Measurements from ENCODE around the gene EFS. TPM values are rescaled to one million over a fixed set of nuclear protein-coding genes. Genes with fewer than 3 reads are reported as not detected.
A peak's percentile ranks its signal among the peaks of the same experiment; 100 is the strongest.

The EFS gene
- total and polyA plus RNA-seq, 8 donors, result 15.8 to 64.1 (median 46.9) TPM

DNA sequence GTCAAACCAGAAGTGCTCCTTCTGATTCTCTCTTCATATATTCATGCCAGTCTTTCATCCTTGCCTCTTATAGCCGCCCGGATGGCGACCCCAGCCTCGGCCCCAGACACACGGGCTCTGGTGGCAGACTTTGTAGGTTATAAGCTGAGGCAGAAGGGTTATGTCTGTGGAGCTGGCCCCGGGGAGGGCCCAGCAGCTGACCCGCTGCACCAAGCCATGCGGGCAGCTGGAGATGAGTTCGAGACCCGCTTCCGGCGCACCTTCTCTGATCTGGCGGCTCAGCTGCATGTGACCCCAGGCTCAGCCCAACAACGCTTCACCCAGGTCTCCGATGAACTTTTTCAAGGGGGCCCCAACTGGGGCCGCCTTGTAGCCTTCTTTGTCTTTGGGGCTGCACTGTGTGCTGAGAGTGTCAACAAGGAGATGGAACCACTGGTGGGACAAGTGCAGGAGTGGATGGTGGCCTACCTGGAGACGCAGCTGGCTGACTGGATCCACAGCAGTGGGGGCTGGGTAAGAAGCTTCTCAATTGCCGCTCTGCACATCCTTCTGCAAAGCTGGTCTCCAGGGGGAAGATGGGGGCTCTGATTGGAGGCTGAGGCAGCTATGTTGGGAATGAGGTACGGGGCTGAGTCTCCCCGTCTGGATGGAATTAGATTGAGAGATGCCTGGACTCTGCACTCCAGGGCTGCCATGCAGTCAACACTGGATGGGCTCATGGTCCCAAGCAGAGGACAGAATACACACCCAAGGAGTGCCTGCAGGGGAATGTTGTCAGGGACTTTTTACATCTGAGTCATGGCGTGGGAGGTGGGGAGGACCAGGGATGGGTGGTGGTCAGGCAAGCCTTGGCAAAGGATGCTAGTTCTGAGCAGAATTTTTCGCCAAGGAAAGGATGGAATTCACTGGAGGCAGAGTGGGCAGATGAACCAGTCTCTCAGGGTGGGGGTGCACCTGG, 57.0 kb downstream of the EFS start:
- Histone ChIP-seq H3K4me1 (peaks cover 25 to 39% of the 10 kb centered on the region in 2 donors), H3K4me3 (peak overlapping the region; percentile 82 to 85), H3K36me3 (peaks cover 0 to 35% of the 10 kb centered on the region in 2 donors), H3K9me3 (no peaks in the 10 kb centered on the region), H3K27ac (peak overlapping the region in 1 of 2 donors; percentile 78), H3K27me3 (no peaks in the 10 kb centered on the region)
- TF ChIP-seq, protein P1, sequence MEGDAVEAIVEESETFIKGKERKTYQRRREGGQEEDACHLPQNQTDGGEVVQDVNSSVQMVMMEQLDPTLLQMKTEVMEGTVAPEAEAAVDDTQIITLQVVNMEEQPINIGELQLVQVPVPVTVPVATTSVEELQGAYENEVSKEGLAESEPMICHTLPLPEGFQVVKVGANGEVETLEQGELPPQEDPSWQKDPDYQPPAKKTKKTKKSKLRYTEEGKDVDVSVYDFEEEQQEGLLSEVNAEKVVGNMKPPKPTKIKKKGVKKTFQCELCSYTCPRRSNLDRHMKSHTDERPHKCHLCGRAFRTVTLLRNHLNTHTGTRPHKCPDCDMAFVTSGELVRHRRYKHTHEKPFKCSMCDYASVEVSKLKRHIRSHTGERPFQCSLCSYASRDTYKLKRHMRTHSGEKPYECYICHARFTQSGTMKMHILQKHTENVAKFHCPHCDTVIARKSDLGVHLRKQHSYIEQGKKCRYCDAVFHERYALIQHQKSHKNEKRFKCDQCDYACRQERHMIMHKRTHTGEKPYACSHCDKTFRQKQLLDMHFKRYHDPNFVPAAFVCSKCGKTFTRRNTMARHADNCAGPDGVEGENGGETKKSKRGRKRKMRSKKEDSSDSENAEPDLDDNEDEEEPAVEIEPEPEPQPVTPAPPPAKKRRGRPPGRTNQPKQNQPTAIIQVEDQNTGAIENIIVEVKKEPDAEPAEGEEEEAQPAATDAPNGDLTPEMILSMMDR (IDR thresholded peaks at IDR 0.05), result no peak
- DNase-seq (no peak), ATAC-seq (no peak)
- intact Hi-C loops (cut with DNase I), result no loop called here

DNA sequence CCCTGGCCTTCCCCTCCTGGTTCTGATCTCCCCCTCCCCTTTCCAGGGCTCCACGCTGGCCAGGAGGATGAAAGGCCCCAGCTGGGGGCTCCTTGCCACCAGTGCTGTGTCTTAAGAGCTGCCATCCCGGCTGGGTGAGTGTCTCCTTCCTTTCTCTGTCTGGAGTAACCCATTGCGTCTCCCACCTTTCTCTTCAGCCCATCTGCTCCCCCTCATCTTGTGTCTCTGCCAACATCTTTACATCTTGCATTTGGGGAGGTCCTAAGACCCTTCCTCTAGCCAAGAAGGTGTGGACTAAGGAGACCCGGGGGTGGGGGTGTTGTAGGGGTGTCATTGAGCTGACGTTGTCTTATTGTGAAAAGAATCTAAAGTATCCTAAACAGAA, 57.8 kb downstream of the EFS start:
- intact Hi-C loops (cut with DNase I), result no loop called here
- Histone ChIP-seq H3K4me1 (peaks cover 25 to 41% of the 10 kb centered on the region in 2 donors), H3K9me3 (no peaks in the 10 kb centered on the region), H3K36me3 (peaks cover 0 to 31% of the 10 kb centered on the region in 2 donors), H3K27ac (peak overlapping the region; percentile 78 to 84), H3K27me3 (no peaks in the 10 kb centered on the region), H3K4me3 (peak overlapping the region; percentile 82 to 85)
- TF ChIP-seq, protein P1 (IDR thresholded peaks at IDR 0.05), result no peak
- ATAC-seq (no peak), DNase-seq (no peak)

DNA sequence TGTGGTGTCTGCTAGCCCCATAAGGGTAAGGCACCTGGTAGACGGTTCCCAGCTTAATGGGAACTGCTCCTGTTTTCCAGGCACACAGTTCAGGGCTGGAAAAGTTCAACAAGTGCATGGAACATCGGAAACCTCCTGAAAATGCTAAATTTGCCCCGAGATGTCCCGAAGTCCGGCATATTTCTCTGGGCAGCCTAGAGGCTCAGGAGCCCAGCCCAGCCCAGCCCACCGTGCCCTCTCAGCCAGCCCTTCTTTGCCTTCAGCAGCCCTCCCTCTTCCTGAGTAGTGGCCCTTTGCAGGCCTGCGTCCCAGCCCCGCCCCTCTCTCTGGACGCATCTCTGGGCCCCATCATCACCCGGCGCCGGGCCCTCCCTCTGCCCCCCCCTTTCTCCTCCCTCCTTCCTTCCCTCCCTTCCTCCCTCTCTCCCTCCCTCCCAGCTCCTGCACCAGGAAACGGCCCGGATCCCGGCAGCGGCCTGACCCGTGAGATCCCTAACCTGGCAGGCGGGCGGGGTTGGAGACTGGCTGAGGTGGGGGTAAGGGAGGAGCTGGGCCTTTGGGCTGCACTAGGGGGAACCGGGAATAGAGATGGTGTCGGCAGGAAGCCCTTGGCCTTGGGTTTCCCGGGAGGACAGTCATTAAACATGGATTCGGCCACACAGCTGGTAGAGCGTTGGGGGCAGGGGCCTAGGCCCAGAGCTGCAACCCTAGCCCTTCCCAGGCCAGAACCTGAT, 58.4 kb downstream of the EFS start, which contains the start of gene BCL2L2:
Gene BCL2L2, plus strand, starts transcription at position 422 of the 734 bp plus-strand sequence. CDS start 935 bp downstream, outside the sequence.
- DNase-seq (peak; percentile 90 to 94 (median 92)), ATAC-seq (peak; percentile 77)
- Histone ChIP-seq H3K36me3 (peaks cover 0 to 25% of the 10 kb centered on the region in 2 donors), H3K9me3 (no peaks in the 10 kb centered on the region), H3K4me1 (peaks cover 25 to 41% of the 10 kb centered on the region in 2 donors), H3K27ac (peak within 1 kb of the TSS; percentile 78 to 84), H3K4me3 (peak within 1 kb of the TSS; percentile 82 to 85), H3K27me3 (no peaks in the 10 kb centered on the region)
- intact Hi-C loops (cut with DNase I), result no loop called here
- TF ChIP-seq, protein P1 (IDR thresholded peaks at IDR 0.05), result no peak

Small RNAs within 50 kb of the gene (microRNA-seq; reads per million reads assigned to microRNA genes)
- 0 to 0.84 reads per million in 2 donors for gene MIR208A

Other genes with a start within 250 kb of the EFS start
- gene CEBPE, start 245.9 kb downstream of the EFS start, total RNA-seq, result 1 to 10 TPM in 1 of 2 donors, under 1 TPM in 1; 0.26 to 1.0 TPM
- under 1 TPM in 4 of 6 donors, not detected in 2; 0.14 to 0.26 (median 0.18) TPM for gene CEBPE, start 245.9 kb downstream of the EFS start, polyA plus RNA-seq (ENCODE audit: insufficient read length in 6 of 6)
- gene SLC7A8, start 181.5 kb downstream of the EFS start, total RNA-seq, result 10 to 100 TPM; 38.5 to 42.2 TPM
- 100 to 1,000 TPM; 112 to 153 (median 132) TPM for gene SLC7A8, start 181.5 kb downstream of the EFS start, polyA plus RNA-seq (ENCODE audit: insufficient read length in 6 of 6)
- not detected for gene RNF212B, start 127.2 kb downstream of the EFS start, total RNA-seq
- under 1 TPM; 0.47 to 0.94 (median 0.74) TPM for gene RNF212B, start 127.2 kb downstream of the EFS start, polyA plus RNA-seq (ENCODE audit: insufficient read length in 6 of 6)
- gene HOMEZ, start 79.0 kb downstream of the EFS start, total RNA-seq, result 10 to 100 TPM; 11.9 to 13.2 TPM
- gene HOMEZ, start 79.0 kb downstream of the EFS start, polyA plus RNA-seq (ENCODE audit: insufficient read length in 6 of 6), result 10 to 100 TPM; 12.6 to 18.6 (median 16.8) TPM
- gene PPP1R3E, start 62.3 kb downstream of the EFS start, total RNA-seq, result 10 to 100 TPM; 11.3 to 18.6 TPM
- gene PPP1R3E, start 62.3 kb downstream of the EFS start, polyA plus RNA-seq (ENCODE audit: insufficient read length in 6 of 6), result 10 to 100 TPM; 18.8 to 24.5 (median 20.4) TPM
- gene BCL2L2, start 58.3 kb downstream of the EFS start, total RNA-seq, result 10 to 100 TPM; 37.1 to 49.9 TPM
- 10 to 100 TPM; 39.2 to 41.5 (median 40.4) TPM for gene BCL2L2, start 58.3 kb downstream of the EFS start, polyA plus RNA-seq (ENCODE audit: insufficient read length in 6 of 6)
- 100 to 1,000 TPM; 119 to 138 TPM for gene PABPN1, start 43.7 kb downstream of the EFS start, total RNA-seq
- gene PABPN1, start 43.7 kb downstream of the EFS start, polyA plus RNA-seq (ENCODE audit: insufficient read length in 6 of 6), result 100 to 1,000 TPM; 187 to 256 (median 214) TPM
- 10 to 100 TPM; 13.2 to 27.1 TPM for gene SLC22A17, start 12.3 kb downstream of the EFS start, total RNA-seq
- gene SLC22A17, start 12.3 kb downstream of the EFS start, polyA plus RNA-seq (ENCODE audit: insufficient read length in 6 of 6), result 10 to 100 TPM; 27.1 to 41.5 (median 35.6) TPM
- not detected for gene IL25, start 7.6 kb upstream of the EFS start, total RNA-seq
- not detected for gene IL25, start 7.6 kb upstream of the EFS start, polyA plus RNA-seq (ENCODE audit: insufficient read length in 6 of 6)
- 1 to 10 TPM in 1 of 2 donors, under 1 TPM in 1; 0.71 to 2.0 TPM for gene CMTM5, start 11.9 kb upstream of the EFS start, total RNA-seq
- gene CMTM5, start 11.9 kb upstream of the EFS start, polyA plus RNA-seq (ENCODE audit: insufficient read length in 6 of 6), result 1 to 10 TPM; 2.1 to 4.1 (median 3.0) TPM
- gene MYH6, start 43.1 kb upstream of the EFS start, total RNA-seq, result 1 to 10 TPM; 1.4 to 1.5 TPM
- gene MYH6, start 43.1 kb upstream of the EFS start, polyA plus RNA-seq (ENCODE audit: insufficient read length in 6 of 6), result under 1 TPM in 3 of 6 donors, not detected in 3; 0.03 to 0.05 (median 0.04) TPM
- gene MYH7, start 70.5 kb upstream of the EFS start, total RNA-seq, result 1 to 10 TPM; 1.2 to 1.8 TPM
- gene MYH7, start 70.5 kb upstream of the EFS start, polyA plus RNA-seq (ENCODE audit: insufficient read length in 6 of 6), result 1 to 10 TPM in 1 of 6 donors, under 1 TPM in 4, not detected in 1; 0.03 to 2.0 (median 0.04) TPM
- 10 to 100 TPM; 21.6 to 31.4 TPM for gene NGDN, start 104.5 kb upstream of the EFS start, total RNA-seq
- 10 to 100 TPM; 58.1 to 79.3 (median 61.6) TPM for gene NGDN, start 104.5 kb upstream of the EFS start, polyA plus RNA-seq (ENCODE audit: insufficient read length in 6 of 6)
- gene ZFHX2, start 186.6 kb upstream of the EFS start, total RNA-seq, result 1 to 10 TPM; 2.9 to 3.1 TPM
- 1 to 10 TPM; 4.7 to 6.2 (median 5.3) TPM for gene ZFHX2, start 186.6 kb upstream of the EFS start, polyA plus RNA-seq (ENCODE audit: insufficient read length in 6 of 6)
- gene THTPA, start 191.1 kb upstream of the EFS start, total RNA-seq, result 10 to 100 TPM; 15.2 to 20.3 TPM
- 10 to 100 TPM; 10.7 to 13.2 (median 12.4) TPM for gene THTPA, start 191.1 kb upstream of the EFS start, polyA plus RNA-seq (ENCODE audit: insufficient read length in 6 of 6)
- gene AP1G2, start 202.6 kb upstream of the EFS start, total RNA-seq, result 100 to 1,000 TPM in 1 of 2 donors, 10 to 100 TPM in 1; 93.7 to 121 TPM
- gene AP1G2, start 202.6 kb upstream of the EFS start, polyA plus RNA-seq (ENCODE audit: insufficient read length in 6 of 6), result 10 to 100 TPM; 60.6 to 97.3 (median 92.2) TPM
- gene JPH4, start 213.6 kb upstream of the EFS start, total RNA-seq, result 1 to 10 TPM; 1.3 TPM
- 1 to 10 TPM in 3 of 6 donors, under 1 TPM in 3; 0.84 to 1.2 (median 1.0) TPM for gene JPH4, start 213.6 kb upstream of the EFS start, polyA plus RNA-seq (ENCODE audit: insufficient read length in 6 of 6)